Measurements from ENCODE around the gene FKBP2.

Gene FKBP2

GRCh38 chr11:64249563-64250414 lies 8.9 kb downstream of the FKBP2 start:
- DNase-seq (ENCODE audit: low read depth) = no peak

DNA sequence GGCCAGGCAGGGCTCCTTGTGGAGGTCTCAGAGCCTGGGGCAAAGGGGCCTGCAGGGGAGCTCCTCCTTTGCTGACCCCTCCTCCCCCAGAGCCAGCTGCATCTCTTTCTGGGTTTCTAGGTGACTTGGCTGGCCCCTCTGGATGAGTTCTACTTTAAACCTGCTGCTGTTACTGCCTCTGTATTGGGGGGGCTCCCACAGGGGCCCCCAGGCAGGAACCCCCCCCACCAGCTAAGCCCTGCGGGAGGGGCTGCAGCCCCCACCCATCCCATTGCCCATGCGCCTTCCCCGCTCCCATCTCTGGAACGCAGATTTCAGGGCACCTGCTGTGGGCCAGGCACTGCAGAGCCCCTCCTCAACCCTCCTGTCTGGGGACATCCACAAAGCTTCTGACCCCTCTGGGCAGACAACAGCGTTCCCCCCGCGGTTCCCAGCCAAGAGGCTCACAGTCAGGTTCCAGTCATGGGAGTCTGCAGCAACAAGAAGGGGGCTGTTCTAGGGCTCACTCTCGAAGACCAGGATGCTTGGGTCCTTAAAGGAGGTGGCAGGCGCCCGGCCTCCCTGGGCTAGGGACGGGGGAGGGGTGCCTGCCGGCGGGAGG lies 9.6 kb downstream of the FKBP2 start:
- DNase-seq (ENCODE audit: low read depth) = no peak

DNA sequence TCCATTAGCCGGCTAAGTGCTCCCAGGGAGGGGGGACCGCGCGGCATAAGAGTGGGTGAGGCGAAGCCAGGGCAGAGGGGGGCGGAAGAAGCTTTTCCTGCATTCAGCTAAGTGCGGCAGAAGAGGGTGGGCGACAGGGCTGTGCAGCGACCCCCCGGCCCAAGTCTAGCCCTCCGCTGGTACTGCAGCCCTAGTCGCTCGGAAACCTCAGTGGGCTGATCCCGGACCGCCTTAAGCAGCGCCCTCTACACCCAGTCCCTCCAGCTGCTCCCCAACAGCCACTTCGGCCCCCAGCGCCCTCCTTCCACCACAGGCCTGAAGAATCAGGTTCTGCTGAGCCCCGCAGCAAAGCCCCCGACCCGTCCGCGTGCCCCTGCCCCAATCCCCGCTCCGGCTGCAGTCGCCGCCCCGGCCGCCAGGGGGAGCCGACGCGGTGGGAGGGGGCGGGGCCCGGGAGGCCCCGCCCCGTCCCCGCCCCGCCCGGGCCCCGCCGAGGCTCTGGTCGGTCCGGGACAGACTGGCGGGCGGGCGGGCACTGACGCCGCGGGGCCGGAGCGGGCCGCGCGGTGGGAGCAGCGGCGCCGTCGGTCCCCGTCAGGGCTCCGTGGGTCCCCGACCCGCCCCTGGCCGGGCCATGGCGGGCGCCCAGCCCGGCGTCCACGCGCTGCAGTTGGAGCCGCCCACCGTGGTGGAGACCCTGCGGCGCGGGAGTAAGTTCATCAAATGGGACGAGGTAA lies 10.3 kb downstream of the FKBP2 start, which contains the start of gene PLCB3:
Gene PLCB3, plus strand, starts transcription at position 515 of the 737 bp plus-strand sequence. Its CDS starts 120 bp downstream, at position 635.
- DNase-seq (ENCODE audit: low read depth) = peak; percentile 55

DNA sequence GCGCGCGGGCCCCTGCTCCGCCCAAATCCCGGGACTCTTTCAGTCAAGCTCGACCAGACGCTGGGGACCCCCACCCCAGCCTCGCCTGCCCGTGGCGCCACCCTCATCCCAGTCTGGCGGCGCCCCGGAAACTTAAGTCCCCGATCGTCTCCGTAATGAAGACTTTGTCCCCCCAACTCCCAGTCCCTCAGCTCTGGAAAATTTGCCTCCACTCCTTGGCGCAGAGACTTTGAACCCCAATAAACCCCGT lies 10.8 kb downstream of the FKBP2 start:
- DNase-seq (ENCODE audit: low read depth) = no peak

GRCh38 chr11:64252003-64252872 lies 11.3 kb downstream of the FKBP2 start:
- DNase-seq (ENCODE audit: low read depth) = no peak

- DNase-seq (ENCODE audit: low read depth) = no peak
These were observed 12.1 kb downstream of the FKBP2 start for GRCh38 chr11:64253043-64253442.

DNA sequence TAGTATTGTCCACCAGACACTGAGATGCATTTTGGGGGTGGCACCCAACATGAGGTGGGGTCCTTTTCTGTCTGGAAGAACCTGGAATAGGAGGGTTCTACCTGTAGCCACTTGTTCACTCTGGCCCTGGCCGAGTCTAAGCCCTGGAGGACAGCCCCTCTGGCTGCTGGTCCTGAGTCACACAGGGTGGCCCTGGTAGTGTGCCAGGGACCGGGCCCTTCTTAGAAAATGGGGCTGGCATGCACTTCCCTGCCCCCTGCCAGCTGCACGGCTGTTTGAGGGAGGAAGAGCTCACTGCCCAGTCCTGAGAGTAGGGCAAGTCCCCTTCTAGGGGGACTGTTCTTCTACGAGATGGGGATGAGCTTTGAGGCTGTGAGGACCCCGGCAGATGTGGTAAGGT lies 12.6 kb downstream of the FKBP2 start:
- DNase-seq (ENCODE audit: low read depth) = no peak

GRCh38 chr11:64254326-64254725 lies 13.4 kb downstream of the FKBP2 start:
- DNase-seq (ENCODE audit: low read depth) = no peak

DNA sequence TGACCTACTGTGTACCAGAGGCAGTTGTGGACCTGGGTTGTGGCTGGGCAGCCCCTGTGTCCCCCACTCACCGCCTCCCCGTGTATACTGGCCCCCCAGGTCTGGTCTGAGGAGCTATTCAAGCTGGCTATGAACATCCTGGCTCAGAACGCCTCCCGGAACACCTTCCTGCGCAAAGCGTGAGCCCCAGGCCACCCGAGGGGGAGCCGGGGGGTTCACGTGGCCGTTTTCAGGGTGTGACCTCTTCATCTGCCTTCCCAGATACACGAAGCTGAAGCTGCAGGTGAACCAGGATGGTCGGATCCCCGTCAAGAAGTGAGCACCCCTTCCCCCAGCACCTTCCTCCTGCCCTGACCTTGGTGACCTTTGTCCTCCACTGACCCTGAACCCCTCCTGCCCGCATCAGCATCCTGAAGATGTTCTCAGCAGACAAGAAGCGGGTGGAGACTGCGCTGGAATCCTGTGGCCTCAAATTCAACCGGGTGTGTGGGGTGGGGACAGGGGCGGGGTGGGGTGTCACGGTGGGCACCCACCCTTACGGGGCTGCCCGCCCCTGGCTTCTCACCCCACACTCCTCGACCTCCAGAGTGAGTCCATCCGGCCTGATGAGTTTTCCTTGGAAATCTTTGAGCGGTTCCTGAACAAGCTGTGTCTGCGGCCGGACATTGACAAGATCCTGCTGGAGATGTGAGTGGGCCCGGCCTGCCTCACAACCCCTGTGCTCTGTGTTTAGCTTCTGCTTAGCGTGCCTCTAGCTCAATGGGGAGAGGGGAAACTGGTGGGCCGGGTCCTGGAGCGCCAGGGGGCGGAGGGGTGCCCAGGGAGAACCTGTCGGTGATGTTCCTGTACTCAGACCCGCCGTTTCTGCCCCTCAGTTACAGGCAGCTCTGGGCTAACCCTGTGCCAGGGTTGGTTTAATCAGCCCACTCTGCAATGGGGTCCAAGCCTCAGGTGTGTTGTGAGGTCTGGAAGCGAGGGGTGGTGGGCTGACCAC lies 14.5 kb downstream of the FKBP2 start:
- DNase-seq (ENCODE audit: low read depth) = no peak

- no peak for DNase-seq (ENCODE audit: low read depth)
These were observed 15.4 kb downstream of the FKBP2 start for GRCh38 chr11:64256300-64256699.

- DNase-seq (ENCODE audit: low read depth) = no peak
These were observed 17.5 kb downstream of the FKBP2 start for GRCh38 chr11:64258356-64258755.

DNA sequence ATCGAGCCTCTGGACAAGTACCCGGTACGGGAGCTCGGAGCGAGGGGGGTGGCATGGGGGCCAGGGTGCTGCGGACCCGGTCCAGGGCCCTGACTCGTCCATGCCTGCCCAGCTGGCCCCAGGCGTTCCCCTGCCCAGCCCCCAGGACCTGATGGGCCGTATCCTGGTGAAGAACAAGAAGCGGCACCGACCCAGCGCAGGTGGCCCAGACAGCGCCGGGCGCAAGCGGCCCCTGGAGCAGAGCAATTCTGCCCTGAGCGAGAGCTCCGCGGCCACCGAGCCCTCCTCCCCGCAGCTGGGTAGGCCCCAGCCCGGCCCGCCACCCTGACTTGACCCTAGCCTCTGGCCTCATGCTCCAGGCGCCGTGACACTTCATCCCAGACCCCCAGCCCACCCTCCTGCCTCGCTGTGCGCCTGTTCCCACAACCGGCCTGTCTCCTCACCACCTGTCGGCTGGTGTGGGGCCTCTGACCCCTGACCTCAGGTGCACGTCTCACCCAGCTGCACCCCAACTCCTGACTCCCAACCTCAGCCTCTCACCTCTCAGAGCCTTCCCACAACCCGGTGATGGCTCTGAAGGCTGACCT lies 18.1 kb downstream of the FKBP2 start:
- no peak for DNase-seq (ENCODE audit: low read depth)

DNA sequence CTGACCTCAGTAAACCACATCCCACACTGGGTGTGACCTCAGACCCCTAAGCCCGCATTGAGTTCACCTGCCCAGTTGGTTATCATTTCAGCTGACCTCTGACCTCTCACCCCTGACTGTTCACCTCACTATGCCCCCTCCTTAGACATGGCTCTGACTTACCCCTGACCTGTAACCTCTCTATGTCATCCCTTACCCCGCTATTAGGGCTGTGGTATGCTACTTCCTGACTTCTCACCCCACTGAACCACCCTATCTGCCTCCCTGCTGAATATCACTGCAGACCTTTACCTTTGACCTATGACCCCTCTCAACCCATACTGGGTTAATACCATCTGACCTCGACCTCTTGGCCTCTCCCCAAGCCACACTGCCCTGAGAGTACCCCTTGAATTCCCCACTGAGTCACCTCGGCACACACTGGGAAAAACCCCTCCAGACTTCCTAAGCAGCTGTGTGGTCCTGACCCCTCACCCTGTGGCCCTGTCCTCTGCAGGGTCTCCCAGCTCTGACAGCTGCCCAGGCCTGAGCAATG lies 18.7 kb downstream of the FKBP2 start:
- no peak for DNase-seq (ENCODE audit: low read depth)

GRCh38 chr11:64260147-64260708 lies 19.3 kb downstream of the FKBP2 start:
- no peak for DNase-seq (ENCODE audit: low read depth)

DNA sequence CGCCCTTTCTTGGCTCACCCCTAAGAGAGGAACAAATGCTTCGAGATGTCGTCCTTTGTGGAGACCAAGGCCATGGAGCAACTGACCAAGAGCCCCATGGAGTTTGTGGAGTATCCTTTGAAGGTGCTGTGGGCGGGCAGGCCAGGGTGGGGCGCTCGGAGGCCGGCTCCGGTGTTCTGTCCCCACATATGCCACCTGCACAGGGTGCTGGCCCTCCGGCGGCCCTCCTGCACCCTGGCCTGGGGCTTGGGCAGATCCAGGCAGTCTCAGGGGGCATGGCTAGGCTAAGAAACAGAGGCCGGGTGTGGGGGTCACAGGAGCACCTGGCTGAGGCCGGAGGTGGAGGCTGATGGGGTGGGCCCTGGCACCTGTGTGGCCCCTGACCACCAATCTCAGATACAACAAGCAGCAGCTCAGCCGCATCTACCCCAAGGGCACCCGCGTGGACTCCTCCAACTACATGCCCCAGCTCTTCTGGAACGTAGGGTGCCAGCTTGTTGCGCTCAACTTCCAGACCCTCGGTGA lies 20.7 kb downstream of the FKBP2 start:
- DNase-seq (ENCODE audit: low read depth) = no peak

DNA sequence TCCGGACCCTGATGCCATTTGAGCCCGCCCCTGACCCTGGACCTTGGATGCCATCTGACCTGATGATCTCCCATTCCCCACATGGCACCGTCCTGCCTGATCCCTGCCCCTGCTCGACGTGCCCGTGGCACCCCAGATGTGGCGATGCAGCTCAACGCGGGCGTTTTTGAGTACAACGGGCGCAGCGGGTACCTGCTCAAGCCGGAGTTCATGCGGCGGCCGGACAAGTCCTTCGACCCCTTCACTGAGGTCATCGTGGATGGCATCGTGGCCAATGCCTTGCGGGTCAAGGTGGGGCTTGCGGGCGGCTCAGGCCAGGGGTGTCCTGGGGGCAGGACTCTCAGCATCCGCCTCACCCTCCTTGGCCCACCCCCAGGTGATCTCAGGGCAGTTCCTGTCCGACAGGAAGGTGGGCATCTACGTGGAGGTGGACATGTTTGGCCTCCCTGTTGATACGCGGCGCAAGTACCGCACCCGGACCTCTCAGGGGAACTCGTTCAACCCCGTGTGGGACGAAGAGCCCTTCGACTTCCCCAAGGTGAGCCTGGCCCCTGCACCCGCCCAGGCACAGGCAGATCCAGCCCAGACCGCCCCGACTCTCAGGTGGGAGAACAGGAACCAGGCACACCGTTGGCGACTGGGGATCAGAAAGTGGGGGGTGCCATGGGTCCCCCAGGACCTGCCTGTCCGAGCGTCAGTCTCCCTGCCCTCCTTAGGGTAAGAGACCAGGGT lies 21.5 kb downstream of the FKBP2 start:
- DNase-seq (ENCODE audit: low read depth) = no peak

- DNase-seq (ENCODE audit: low read depth) = no peak
These were observed 22.4 kb downstream of the FKBP2 start for GRCh38 chr11:64263021-64263946.

- DNase-seq (ENCODE audit: low read depth) = no peak
These were observed 23.0 kb downstream of the FKBP2 start for GRCh38 chr11:64263947-64264317.

All from stimulated activated CD8-positive, alpha-beta memory T cell treated with anti-CD3 and anti-CD28 coated beads, Interleukin-12 subunit alpha, Interleukin-12 subunit beta, amount 100 ng/mL, for 4 hours (primary cell).